ENCODE results near the gene MICALL2.

The MICALL2 gene

DNA sequence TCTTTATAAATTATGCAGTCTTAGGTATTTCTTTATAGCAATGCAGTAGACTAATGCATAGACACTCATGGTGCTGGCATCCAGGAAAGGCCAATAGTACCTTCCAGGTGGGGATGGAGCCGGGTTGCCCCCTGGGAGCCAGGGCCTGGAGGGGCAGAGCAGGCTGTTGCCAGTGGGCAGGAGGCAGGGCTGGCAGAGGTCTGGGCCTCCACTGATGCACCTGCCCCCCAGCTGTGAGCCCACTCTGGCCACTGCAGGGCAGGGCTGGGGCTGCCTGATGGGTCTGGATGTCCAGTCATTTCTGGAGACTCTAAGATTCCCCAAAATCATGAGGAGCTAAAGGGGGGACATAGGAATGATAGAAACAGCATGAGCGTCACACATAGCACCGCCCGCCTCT is 66.7 kb downstream of the MICALL2 start:
- DNase-seq (ENCODE audit: low spot score), result no peak

DNA sequence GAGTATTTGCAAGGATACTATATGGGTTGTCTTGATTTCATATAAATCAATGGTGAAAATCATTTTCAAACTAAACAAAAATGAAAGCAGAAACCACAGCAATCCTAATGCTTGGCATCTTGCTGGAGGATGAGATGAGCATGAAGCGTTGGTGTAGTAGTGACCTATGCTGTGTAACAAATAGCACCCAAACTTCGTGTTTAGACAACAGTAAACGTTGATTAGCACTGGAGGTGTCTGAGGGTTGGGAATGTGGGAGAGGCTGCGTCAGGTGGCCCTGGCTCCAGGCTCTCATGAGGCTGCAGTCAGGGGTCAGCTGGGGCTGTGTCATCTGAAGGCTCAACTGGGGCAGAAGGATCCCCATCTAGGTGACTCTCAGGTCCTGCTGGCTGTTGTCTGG is 67.8 kb downstream of the MICALL2 start:
- no peak for DNase-seq (ENCODE audit: low spot score)

DNA sequence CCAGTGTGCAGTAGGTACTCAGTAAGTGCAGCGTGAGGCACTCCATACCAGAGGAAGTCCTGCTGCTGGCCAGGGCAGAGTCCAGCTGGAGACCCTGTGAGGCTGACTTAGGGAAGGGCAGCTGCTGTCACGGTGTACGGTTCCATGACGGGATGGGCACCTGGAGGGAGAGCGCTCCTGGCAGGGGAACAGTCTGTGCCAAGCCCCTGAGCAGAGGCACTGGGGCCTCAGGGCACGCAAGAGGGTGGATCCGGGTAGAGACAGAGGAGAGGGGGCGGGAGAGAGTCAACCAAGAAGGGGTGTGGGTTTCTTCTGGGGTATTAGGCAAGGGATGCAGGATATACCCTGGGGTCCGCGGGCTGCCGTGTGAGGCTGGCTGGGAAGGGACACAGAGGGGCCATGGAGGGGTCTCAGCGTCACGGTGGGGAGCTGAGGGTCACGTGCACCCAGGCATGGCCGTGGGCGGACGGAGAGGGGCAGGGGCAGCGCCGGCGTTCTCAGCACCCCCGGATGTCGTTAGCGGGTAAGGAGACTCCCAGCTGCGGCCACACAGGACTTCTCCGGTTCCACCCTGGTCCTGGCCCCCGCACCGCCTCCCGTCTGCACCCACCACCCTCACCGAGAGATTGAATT is 70.5 kb downstream of the MICALL2 start:
- DNase-seq (ENCODE audit: low spot score), result no peak

DNA sequence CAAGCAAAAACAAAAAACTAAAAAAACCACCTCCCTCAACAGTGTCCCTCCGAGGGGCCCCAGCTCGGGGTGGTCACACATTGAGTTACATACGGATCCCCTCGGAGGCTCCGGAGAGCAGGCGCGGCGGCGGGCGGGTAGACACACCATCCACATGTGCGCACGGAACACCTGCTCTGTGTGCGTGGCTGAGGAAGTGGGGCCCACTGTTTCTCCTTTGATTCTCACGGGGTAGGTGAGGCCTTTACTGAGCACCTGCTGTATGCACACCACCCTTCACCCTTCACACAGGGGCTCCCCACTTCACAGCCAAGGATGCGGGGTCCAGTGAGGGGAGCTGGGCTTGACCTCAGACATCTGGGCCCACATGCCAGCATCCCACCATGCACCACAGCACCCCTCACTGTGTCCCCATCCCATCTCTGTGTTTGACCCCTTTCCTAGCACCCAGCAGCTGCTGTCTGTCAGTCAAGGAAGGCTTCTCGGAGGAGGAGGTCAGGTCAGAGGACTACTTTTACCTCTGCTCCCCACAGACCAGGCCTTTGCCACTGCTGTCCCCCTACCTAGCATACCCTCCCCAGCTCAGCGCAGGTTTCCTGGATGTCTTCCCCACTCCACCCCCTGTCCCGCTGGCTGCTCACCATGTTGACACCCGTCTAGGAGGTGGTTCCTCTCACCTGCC is 71.1 kb downstream of the MICALL2 start:
- DNase-seq (ENCODE audit: low spot score), result no peak

DNA sequence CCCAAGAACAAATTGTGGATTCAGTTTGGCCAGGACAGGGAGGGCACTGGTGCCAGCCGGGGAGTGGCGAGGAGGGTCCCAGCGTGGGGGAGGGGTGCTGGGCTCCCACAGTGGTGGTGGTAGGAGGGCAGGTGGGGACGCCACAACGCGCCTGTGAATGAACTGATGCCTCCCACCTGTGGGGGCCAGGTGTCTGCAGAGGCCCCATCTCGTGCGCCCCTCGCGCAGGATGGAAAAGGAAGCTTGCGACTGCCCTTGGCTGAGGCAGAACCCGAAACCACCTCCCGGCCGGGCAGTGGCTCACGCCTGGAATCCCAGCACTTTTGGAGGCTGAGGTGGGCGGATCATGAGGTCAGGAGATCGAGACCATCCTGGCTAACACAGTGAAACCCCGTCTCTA is 72.0 kb downstream of the MICALL2 start:
- no peak for DNase-seq (ENCODE audit: low spot score)

DNA sequence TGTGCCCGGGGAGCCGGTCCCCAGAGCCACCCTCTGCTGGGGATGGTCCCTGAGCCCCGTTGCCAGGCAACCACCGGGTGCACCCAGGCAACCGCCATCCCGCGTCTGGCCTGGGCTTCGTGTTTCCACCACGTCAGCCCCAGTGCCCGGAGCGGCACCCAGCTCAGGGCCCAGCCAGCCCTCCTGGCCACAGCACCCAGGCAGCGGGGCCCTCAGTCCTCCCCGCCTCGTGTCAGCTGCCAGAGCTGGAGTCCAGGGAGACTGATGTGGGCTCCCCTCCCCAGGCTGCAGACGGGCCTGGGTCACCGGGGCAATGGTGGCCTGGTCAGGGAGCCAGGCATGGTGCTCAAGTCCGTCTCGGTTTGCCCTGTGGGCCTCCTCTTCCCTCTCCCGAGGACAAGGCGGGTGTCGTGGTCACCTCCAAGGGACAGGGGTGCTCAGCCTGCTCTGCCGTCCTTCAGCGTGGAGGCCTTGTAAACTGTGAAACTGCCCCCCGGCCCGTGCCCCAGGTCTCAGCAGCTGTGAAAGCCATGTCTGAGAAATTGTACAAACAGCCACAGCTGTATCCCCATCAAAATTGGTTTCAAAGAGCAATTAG is 72.5 kb downstream of the MICALL2 start:
- no peak for DNase-seq (ENCODE audit: low spot score)

DNA sequence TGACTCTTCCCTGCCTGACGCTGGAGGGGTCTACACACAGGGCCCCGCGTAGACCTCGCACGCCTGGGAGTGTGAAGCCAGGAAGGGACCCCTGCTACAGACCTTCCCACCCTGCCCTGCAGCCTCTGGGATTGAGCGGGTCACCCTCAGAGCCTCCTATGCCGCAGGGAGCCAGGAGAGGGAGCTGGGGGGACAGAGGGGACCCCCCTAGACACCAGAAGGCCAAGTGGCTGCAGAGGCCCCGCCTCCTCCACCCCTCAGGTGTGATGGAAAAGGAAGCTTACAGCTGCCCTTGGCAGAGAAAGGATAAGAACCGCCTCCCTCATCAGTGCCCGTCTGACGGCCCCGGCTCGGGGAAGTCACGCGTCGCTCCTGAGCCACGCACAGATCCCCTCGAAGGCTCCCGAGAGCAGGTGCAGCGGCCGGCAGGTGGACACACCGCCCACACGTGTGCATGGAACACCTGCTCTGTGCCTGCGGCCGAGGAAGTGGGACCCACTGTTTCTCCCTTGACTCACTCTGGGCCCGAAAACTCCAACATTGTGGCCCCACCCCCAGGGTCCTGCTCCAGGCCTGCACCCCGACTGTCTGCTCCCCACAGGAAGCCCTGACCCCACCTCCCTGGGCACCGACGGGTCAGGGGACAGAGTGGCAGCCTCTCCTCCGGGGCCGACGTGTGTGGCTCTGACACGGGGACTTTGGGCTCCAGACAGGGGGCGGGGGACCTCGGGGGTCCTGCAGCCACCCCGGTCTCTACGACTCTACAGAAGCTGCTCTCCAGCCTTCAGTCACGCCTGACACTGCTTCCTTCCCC is 73.3 kb downstream of the MICALL2 start:
- DNase-seq (ENCODE audit: low spot score), result no peak

DNA sequence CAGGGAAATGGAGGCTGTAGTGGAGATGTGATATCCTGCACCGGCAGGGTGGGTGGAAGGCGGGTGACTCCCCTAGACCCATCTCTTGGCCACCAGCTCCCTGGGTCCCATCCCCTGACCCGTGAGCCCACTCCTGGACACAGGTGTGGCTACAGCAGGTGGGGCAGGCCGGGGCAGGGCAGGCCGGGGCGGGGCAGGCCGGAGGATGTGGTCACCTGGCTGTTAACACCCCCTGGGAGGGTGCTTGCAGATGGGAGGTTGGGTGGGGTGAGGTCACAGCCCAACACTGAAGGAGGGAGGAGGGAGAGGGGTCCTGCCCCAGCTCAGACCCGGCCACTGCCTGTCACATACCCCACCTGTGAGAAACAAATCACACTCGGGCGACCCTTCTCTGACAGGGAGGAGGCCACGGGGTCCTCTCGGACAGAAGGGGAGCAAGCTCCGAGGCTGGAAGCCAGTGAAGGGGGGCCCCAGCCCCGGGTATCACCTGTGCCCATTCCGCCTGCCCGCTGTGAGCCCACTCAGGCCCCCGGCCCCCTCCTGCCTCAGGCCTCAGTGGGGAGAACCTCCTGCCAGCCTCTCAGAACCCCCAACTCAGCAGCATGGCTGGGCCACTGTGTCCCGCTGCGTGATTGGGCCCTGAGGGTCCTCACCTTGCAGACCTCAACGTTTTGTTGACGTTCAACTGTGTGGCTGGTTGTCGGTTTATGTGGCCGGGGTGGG is 74.0 kb downstream of the MICALL2 start:
- DNase-seq (ENCODE audit: low spot score), result no peak

Measured in COLO829 (cell line).